CD14-positive monocyte (primary cell): ENCODE results near the gene REXO5. TPM values are rescaled to one million over a fixed set of nuclear protein-coding genes. Genes with fewer than 3 reads are reported as not detected.

Source experiments
- DNase-seq, 3 donors: peaks; one replicate each; pipeline ENCODE4 v3.0.0-alpha.2; 2011 to 2022
- H2AFZ ChIP-seq: 2 replicates; pipeline ENCODE4 v1.6.0; 2012; ENCODE audit warnings: mild to moderate bottlenecking, low read depth, low read length, inconsistent platforms; ENCODE audit not compliant: insufficient read depth, poor library complexity, severe bottlenecking
- H3K27ac ChIP-seq, 2 donors: 1 replicate in 1 of 2; 2 replicates in 1 of 2; pipeline ENCODE4 v1.5.1; 2012 to 2013; ENCODE audit warnings: low read length in 2 of 2, control low read depth in 1 of 2, inconsistent platforms in 1 of 2, low read depth in 1 of 2, mild to moderate bottlenecking in 1 of 2
- H3K27me3 ChIP-seq, 2 donors: one replicate each; pipeline versions ENCODE4 v1.6.0 to v1.6.1; 2011 to 2013; ENCODE audit warnings: low read length in 2 of 2; ENCODE audit not compliant: control insufficient read depth in 2 of 2, insufficient read depth in 2 of 2
- H3K36me3 ChIP-seq, 2 donors: replicated peaks in 1 of 2; 1 replicate in 1 of 2; 2 replicates in 1 of 2; pipeline versions ENCODE4 v1.5.1 to v1.6.1; 2012 to 2013; ENCODE audit warnings: low read length in 2 of 2, control low read depth in 1 of 2, inconsistent platforms in 1 of 2, mild to moderate bottlenecking in 1 of 2; ENCODE audit not compliant: insufficient read depth in 2 of 2, control insufficient read depth in 1 of 2
- H3K4me1 ChIP-seq, 2 donors: 1 replicate in 1 of 2; 2 replicates in 1 of 2; pipeline versions ENCODE4 v1.5.1 to v1.6.1; 2012 to 2013; ENCODE audit warnings: low read length in 2 of 2, control low read depth in 1 of 2, inconsistent platforms in 1 of 2, mild to moderate bottlenecking in 1 of 2, moderate library complexity in 1 of 2; ENCODE audit not compliant: insufficient read depth in 2 of 2, control insufficient read depth in 1 of 2
- H3K4me2 ChIP-seq: replicated peaks from 2 replicates; pipeline ENCODE3; 2012; ENCODE audit warnings: low read length, moderate library complexity, mild to moderate bottlenecking; ENCODE audit not compliant: poor library complexity, severe bottlenecking; ENCODE audit errors: extremely low read depth
- H3K4me3 ChIP-seq, 3 experiments: fragments of 200-600 bp in 1 of 3; sonication (generic) in 1 of 3; replicated peaks in 1 of 3; 1 replicate in 2 of 3; 2 replicates in 1 of 3; pipeline ENCODE4 v1.5.1; 2011 to 2013; ENCODE audit warnings: low read length in 3 of 3, mild to moderate bottlenecking in 3 of 3, control low read depth in 2 of 3, low read depth in 2 of 3, inconsistent platforms in 1 of 3, moderate library complexity in 1 of 3
- H3K79me2 ChIP-seq: 2 replicates; pipeline ENCODE4 v1.6.0; 2012; ENCODE audit warnings: mild to moderate bottlenecking, control low read depth, inconsistent platforms, low read length, moderate library complexity; ENCODE audit not compliant: insufficient read depth
- H3K9ac ChIP-seq: 2 replicates; pipeline ENCODE4 v1.6.0; 2017; ENCODE audit warnings: low read length, mild to moderate bottlenecking; ENCODE audit not compliant: insufficient read depth, poor library complexity, severe bottlenecking
- H3K9me3 ChIP-seq, 2 donors: replicated peaks in 1 of 2; 1 replicate in 1 of 2; 2 replicates in 1 of 2; pipeline versions ENCODE4 v1.5.1 to v1.6.1; 2012 to 2013; ENCODE audit warnings: low read length in 2 of 2, control low read depth in 1 of 2; ENCODE audit not compliant: control insufficient read depth in 1 of 2, insufficient read depth in 1 of 2
- H4K20me1 ChIP-seq: 2 replicates; pipeline ENCODE4 v1.6.0; 2012; ENCODE audit warnings: mild to moderate bottlenecking, low read length, control low read depth, moderate library complexity; ENCODE audit not compliant: insufficient read depth
- H3K27ac Mint-ChIP-seq, 7 donors: one replicate each; pipeline ENCODE4 v1.8.0; 2020; ENCODE audit warnings: mild to moderate bottlenecking in 7 of 7, mixed read lengths in 7 of 7, moderate library complexity in 6 of 7, inconsistent platforms in 2 of 7
- H3K27me3 Mint-ChIP-seq, 3 donors: one replicate each; pipeline ENCODE4 v1.8.0; 2021 to 2022; ENCODE audit warnings: low read depth in 3 of 3, mild to moderate bottlenecking in 3 of 3, mixed read lengths in 3 of 3, moderate library complexity in 3 of 3, inconsistent platforms in 1 of 3
- H3K36me3 Mint-ChIP-seq, 2 donors: one replicate each; pipeline ENCODE4 v1.8.0; 2020; ENCODE audit warnings: mixed read lengths in 2 of 2, inconsistent platforms in 1 of 2, mild to moderate bottlenecking in 1 of 2
- H3K4me1 Mint-ChIP-seq: one replicate; pipeline ENCODE4 v1.8.0; 2020; ENCODE audit warnings: mild to moderate bottlenecking, mixed read lengths
- H3K4me3 Mint-ChIP-seq, 2 donors: one replicate each; pipeline ENCODE4 v1.8.0; 2020; ENCODE audit warnings: mild to moderate bottlenecking in 2 of 2, mixed read lengths in 2 of 2, moderate library complexity in 1 of 2
- H3K9me3 Mint-ChIP-seq, 7 donors: one replicate each; pipeline ENCODE4 v1.8.0; 2020 to 2022; ENCODE audit warnings: mixed read lengths in 7 of 7, mild to moderate bottlenecking in 6 of 7, moderate library complexity in 6 of 7, inconsistent platforms in 2 of 7
- WGBS: methylation state at CpG from one replicate; pipeline ENCODE4 v1.1.5; 2013; ENCODE audit warnings: missing lambda C conversion rate; ENCODE audit not compliant: insufficient coverage; 5-methylcytosine and 5-hydroxymethylcytosine counted together
- intact Hi-C, 2 donors: fragments of 100-400 bp; cut with micrococcal nuclease; formaldehyde crosslinking; loops; one replicate each; pipeline versions ENCODE4 v1.15.0 to v1.15.1; 2023
- polyA plus RNA-seq, 3 donors: library from polyadenylated mRNA; depleted of rRNA in 1 of 3; unstranded in 2 of 3; stranded (reverse) in 1 of 3; fragments of 300-500 nt in 2 of 3; fragments of >200 nt in 1 of 3; fragmentation: Illumina TruSeq in 2 of 3; gene quantifications; 1 replicate in 2 of 3; 2 replicates in 1 of 3; pipeline ENCODE4 v1.2.3, GENCODE V29; 2012 to 2021
- TF ChIP-seq, protein P1 (sequence below): fragments of 200-600 bp; IDR thresholded peaks from one replicate; pipeline ENCODE4 v1.8.0; 2022; ENCODE audit warnings: antibody characterized with exemption, mild to moderate bottlenecking

Gene REXO5
- polyA plus RNA-seq, 3 donors, result 0.52 to 1.4 (median 0.55) TPM

DNA sequence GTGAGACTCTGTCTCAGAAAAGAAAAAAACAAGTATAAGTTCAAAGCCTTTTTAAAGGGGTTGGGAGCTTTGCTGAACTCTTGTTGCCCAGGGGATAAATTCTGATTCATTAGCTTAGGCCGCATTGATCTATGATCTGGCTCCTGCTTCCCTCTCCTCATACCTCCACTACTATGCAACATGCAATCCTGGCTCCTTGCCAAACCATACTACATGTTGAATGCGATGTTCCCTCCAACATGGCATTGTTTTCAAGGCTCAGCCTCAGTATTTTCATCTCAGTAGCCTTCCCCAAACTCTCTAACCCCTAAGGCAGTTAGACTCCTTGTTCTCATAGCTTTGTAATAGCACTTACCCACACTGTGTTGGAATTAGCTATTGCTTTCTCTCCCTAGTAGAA is 6.2 kb downstream of the REXO5 start:
- Histone ChIP-seq H2AFZ (no peak overlapping the region), H3K36me3 (peaks cover 3 to 40% of the 10 kb centered on the region in 2 donors), H3K9me3 (no peaks in the 10 kb centered on the region), H3K27ac (no peak overlapping the region), H3K27me3 (no peaks in the 10 kb centered on the region), H3K4me3 (no peak overlapping the region), H4K20me1 (no peaks in the 10 kb centered on the region), H3K4me2 (no peak overlapping the region), H3K9ac (no peak overlapping the region), H3K79me2 (peaks cover 20% of the 10 kb centered on the region), H3K4me1 (peaks cover 5 to 6% of the 10 kb centered on the region in 2 donors)
- Mint-ChIP-seq H3K36me3 (peaks cover 20 to 25% of the 10 kb centered on the region in 2 donors), H3K27me3 (no peaks in the 10 kb centered on the region), H3K4me3 (no peak overlapping the region), H3K27ac (no peak overlapping the region), H3K9me3 (no peaks in the 10 kb centered on the region), H3K4me1 (peaks cover 11% of the 10 kb centered on the region)
- intact Hi-C loops, result no loop called here
- DNase-seq, result no peak
- WGBS, result 63% methylated on average over 2 of the region's 2 CpGs
- TF ChIP-seq, protein P1, sequence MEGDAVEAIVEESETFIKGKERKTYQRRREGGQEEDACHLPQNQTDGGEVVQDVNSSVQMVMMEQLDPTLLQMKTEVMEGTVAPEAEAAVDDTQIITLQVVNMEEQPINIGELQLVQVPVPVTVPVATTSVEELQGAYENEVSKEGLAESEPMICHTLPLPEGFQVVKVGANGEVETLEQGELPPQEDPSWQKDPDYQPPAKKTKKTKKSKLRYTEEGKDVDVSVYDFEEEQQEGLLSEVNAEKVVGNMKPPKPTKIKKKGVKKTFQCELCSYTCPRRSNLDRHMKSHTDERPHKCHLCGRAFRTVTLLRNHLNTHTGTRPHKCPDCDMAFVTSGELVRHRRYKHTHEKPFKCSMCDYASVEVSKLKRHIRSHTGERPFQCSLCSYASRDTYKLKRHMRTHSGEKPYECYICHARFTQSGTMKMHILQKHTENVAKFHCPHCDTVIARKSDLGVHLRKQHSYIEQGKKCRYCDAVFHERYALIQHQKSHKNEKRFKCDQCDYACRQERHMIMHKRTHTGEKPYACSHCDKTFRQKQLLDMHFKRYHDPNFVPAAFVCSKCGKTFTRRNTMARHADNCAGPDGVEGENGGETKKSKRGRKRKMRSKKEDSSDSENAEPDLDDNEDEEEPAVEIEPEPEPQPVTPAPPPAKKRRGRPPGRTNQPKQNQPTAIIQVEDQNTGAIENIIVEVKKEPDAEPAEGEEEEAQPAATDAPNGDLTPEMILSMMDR, result no peak

DNA sequence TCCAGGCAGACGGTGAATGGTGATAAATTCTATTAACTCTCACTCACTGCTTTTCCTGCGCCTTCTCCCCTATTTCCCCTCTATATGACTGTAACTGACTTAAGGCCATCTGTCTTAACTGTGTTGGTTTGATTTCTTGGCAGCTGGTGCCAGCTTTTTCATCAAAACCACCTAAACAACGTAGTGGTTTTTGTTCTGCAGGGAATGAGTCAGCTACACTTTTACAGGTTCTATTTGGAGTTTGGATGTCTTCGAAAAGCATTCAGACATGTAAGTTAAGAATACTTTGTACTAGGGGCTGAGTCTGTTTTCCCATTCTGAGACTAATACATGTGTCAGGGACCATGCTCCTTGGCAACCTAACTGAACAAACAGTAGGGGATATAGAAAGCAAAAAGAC is 8.5 kb downstream of the REXO5 start:
- no peaks in the 10 kb centered on the region for H3K4me1 ChIP-seq
- H3K4me2 ChIP-seq, result no peak overlapping the region
- H3K9me3 Mint-ChIP-seq, result peaks cover 0 to 1% (median 0%) of the 10 kb centered on the region in 7 donors
- WGBS, result no CpG with 5 or more reads among the region's 4 CpGs
- no peaks in the 10 kb centered on the region for H4K20me1 ChIP-seq
- no peak overlapping the region for H3K9ac ChIP-seq
- H3K27me3 Mint-ChIP-seq, result no peaks in the 10 kb centered on the region
- DNase-seq, result no peak
- H3K4me3 ChIP-seq, result no peak overlapping the region
- H3K4me1 Mint-ChIP-seq, result peaks cover 2% of the 10 kb centered on the region
- H3K4me3 Mint-ChIP-seq, result no peak overlapping the region
- H3K36me3 Mint-ChIP-seq, result peaks cover 22 to 37% of the 10 kb centered on the region in 2 donors
- no peak overlapping the region for H3K27ac ChIP-seq
- H3K36me3 ChIP-seq, result peaks cover 5 to 51% of the 10 kb centered on the region in 2 donors
- peaks cover 6% of the 10 kb centered on the region for H3K79me2 ChIP-seq
- no peak overlapping the region for H3K27ac Mint-ChIP-seq
- H2AFZ ChIP-seq, result no peak overlapping the region
- H3K9me3 ChIP-seq, result no peaks in the 10 kb centered on the region
- intact Hi-C loops, result no loop called here
- no peaks in the 10 kb centered on the region for H3K27me3 ChIP-seq
- TF ChIP-seq, protein P1, result no peak
